ENCODE measurements around the gene G2E3.

G2E3 gene

DNA sequence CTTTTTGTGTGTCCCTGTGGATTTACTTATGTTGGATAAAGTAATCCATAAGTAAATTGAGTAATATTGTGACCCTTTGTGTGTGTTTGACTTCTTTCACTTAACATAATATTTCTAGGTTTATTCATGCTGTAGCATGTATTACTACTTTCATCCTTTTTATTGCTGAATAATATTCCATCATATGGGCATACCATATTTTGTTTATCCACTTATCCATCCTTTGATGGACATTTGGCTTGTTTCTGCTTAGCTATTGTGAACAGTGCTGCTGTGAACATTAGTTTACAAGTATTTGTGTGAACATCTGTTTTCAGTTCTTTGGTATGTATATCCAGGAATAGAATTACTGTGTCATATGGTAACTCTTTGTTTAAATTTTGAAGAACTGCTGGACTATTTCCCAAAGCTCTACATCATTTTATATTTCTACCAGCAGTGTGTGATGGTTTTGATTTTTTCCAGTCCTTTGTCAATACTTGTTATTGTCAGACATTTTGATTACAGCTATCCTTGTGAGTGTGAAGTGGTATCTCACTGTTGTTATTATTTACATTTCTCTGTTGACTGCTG is 25.2 kb downstream of the G2E3 start:
- no peak for DNase-seq (ENCODE audit: low read depth)
- H3K4me3 ChIP-seq (ENCODE audit: low read depth, low read length): no peak overlapping the region
- TF ChIP-seq MYC (IDR thresholded peaks at IDR 0.05; ENCODE audit: low read depth, low read length) (no peak), POLR2A (IDR thresholded peaks at IDR 0.05; ENCODE audit: extremely low read depth, insufficient read length) (no peak)
- TF ChIP-seq, protein P1, sequence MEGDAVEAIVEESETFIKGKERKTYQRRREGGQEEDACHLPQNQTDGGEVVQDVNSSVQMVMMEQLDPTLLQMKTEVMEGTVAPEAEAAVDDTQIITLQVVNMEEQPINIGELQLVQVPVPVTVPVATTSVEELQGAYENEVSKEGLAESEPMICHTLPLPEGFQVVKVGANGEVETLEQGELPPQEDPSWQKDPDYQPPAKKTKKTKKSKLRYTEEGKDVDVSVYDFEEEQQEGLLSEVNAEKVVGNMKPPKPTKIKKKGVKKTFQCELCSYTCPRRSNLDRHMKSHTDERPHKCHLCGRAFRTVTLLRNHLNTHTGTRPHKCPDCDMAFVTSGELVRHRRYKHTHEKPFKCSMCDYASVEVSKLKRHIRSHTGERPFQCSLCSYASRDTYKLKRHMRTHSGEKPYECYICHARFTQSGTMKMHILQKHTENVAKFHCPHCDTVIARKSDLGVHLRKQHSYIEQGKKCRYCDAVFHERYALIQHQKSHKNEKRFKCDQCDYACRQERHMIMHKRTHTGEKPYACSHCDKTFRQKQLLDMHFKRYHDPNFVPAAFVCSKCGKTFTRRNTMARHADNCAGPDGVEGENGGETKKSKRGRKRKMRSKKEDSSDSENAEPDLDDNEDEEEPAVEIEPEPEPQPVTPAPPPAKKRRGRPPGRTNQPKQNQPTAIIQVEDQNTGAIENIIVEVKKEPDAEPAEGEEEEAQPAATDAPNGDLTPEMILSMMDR (IDR thresholded peaks at IDR 0.05; ENCODE audit: low read depth, low read length): no peak
- TF ChIP-seq, protein P2, sequence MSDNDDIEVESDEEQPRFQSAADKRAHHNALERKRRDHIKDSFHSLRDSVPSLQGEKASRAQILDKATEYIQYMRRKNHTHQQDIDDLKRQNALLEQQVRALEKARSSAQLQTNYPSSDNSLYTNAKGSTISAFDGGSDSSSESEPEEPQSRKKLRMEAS (IDR thresholded peaks at IDR 0.05; ENCODE audit: low read depth, low read length): no peak

DNA sequence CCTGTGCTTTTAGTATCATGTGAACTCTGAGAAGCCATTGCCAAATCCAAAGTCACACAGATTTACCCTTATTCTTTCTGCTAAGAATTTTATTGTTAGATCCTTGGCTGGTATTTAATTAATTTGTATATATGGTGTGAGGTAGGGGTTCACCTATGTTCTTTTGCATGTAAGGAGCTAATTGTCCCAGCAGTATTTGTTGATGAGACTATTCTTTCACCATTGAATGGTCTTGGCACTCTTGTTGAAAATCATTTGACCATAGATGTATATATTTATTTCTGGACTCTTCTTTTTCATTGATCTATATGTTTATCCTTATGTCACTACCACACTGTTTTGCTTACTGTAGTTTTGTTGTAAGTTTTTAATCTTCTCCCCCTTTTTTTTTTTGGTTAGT is 26.2 kb downstream of the G2E3 start:
- H3K4me3 ChIP-seq (ENCODE audit: low read depth, low read length): no peak overlapping the region
- no peak for TF ChIP-seq MYC (IDR thresholded peaks at IDR 0.05; ENCODE audit: low read depth, low read length)
- TF ChIP-seq, protein P2 (IDR thresholded peaks at IDR 0.05; ENCODE audit: low read depth, low read length): no peak
- TF ChIP-seq, protein P1 (IDR thresholded peaks at IDR 0.05; ENCODE audit: low read depth, low read length): no peak
- TF ChIP-seq POLR2A (IDR thresholded peaks at IDR 0.05; ENCODE audit: extremely low read depth, insufficient read length): no peak
- no peak for DNase-seq (ENCODE audit: low read depth)

DNA sequence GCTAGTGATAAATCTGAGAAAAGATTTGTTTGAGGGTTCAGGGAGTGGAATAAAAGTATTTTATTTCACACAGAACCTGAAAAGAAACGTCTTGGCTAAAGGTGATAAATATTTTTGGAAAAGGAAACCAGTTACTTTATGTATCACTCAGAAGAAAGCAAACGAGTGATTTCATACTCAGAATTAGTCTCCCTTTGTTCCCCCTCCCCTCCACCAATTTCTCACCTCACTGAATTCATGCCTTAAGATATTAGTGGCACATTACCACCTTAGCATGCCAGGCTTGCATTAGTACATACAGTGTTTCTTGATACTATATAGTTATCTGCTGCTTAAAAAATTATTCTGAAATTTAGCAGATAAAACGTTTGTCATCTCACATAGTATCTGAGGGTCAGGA is 28.2 kb downstream of the G2E3 start:
- no peak for DNase-seq (ENCODE audit: low read depth)
- no peak overlapping the region for H3K4me3 ChIP-seq (ENCODE audit: low read depth, low read length)
- TF ChIP-seq, protein P2 (IDR thresholded peaks at IDR 0.05; ENCODE audit: low read depth, low read length): no peak
- no peak for TF ChIP-seq POLR2A (IDR thresholded peaks at IDR 0.05; ENCODE audit: extremely low read depth, insufficient read length)

DNA sequence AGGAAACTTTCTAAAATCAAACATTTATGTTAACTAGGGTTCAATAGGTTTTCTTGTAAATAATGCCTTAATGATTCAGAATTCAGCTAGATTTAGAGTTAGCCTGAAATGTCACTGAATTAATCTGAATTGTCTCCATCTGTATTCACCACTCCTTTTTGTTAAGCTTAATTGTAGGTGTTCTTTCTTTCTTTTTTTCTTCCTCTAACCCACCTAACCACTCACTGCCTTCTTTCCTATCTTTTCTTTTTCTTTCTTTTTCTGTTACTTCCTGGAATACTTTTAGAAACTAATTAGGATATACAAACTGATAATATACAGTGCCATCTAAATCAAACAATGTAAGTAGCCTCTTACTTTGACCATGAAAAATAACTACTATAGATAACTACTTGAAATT is 29.9 kb downstream of the G2E3 start:
- TF ChIP-seq MYC (IDR thresholded peaks at IDR 0.05; ENCODE audit: low read depth, low read length) (no peak), POLR2A (IDR thresholded peaks at IDR 0.05; ENCODE audit: extremely low read depth, insufficient read length) (no peak)
- TF ChIP-seq, protein P2 (IDR thresholded peaks at IDR 0.05; ENCODE audit: low read depth, low read length): no peak
- TF ChIP-seq, protein P1 (IDR thresholded peaks at IDR 0.05; ENCODE audit: low read depth, low read length): no peak
- H3K4me3 ChIP-seq (ENCODE audit: low read depth, low read length): no peak overlapping the region
- no peak for DNase-seq (ENCODE audit: low read depth)

DNA sequence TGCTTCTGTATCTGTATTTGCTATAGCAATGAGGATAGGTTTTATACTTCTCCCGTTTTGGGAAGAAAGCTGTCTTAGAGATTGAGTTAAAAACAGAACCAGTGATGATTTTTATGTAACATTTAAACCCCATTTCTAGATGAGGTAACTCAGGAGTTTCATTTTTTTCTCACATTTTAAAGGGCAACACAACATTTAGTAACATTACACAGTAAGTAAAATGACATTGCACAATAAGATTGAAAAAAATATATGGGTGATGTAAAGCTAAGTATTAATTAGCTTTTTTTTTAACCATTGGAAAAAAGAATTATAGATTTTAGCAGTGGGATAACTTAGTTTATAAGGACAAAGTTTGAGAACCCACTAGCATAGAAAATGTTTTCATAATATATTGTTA is 38.0 kb downstream of the G2E3 start:
- H3K4me3 ChIP-seq (ENCODE audit: low read depth, low read length): no peak overlapping the region
- DNase-seq (ENCODE audit: low read depth): no peak
- no peak for TF ChIP-seq POLR2A (IDR thresholded peaks at IDR 0.05; ENCODE audit: extremely low read depth, insufficient read length)
- TF ChIP-seq, protein P1 (IDR thresholded peaks at IDR 0.05; ENCODE audit: low read depth, low read length): no peak

DNA sequence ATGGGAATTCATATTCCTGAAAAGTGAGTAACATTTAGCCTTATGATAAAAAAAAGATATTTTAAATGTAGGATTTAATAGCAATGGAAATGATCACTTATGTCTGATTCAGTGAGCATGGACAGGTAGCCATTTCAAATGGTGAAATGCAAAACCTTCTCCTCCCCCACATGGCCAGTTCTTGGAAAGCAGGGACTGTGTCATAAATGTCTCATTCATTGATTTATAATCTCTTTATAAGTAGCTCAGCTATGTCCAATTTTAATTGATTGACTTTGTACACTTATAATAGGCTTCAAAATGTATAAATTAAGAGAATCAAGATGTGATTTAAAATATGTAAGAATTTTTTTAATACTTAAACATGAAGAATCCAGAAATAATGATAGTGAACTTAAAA is 38.5 kb downstream of the G2E3 start:
- no peak for DNase-seq (ENCODE audit: low read depth)
- no peak overlapping the region for H3K4me3 ChIP-seq (ENCODE audit: low read depth, low read length)
- TF ChIP-seq MYC (IDR thresholded peaks at IDR 0.05; ENCODE audit: low read depth, low read length) (no peak), POLR2A (IDR thresholded peaks at IDR 0.05; ENCODE audit: extremely low read depth, insufficient read length) (no peak)
- TF ChIP-seq, protein P2 (IDR thresholded peaks at IDR 0.05; ENCODE audit: low read depth, low read length): no peak
- TF ChIP-seq, protein P1 (IDR thresholded peaks at IDR 0.05; ENCODE audit: low read depth, low read length): no peak
